PC-3 (cell line): Measurements from ENCODE around the gene ELOA. TPM values are rescaled to one million over a fixed set of nuclear protein-coding genes. Genes with fewer than 3 reads are reported as not detected.

Source experiments
- ATAC-seq: fragments of 200-7000 bp; cut with Tn5 transposase; 2 replicates; pipeline ENCODE4 v1.9.1; 2020; ENCODE audit warnings: mild to moderate bottlenecking, moderate library complexity
- BruUV-seq: library from RNA; stranded (reverse); fragments of 400-500 nt; replicated peaks from 2 replicates; lab custom pipeline; 2021; lab: Mats Ljungman, UMichigan
- CTCF ChIA-PET: fragments of 300-600 bp; sonication (Branson Sonifier 250); formaldehyde crosslinking; loops from one replicate; lab custom pipeline; 2022; ENCODE audit warnings: antibody characterized with exemption; lab: Charles Lee
- POLR2A ChIA-PET: fragments of 300-600 bp; sonication (Branson Sonifier 250); formaldehyde crosslinking; loops from one replicate; lab custom pipeline; 2022; ENCODE audit warnings: antibody characterized with exemption; ENCODE audit not compliant: unreplicated experiment; lab: Charles Lee
- DNase-seq: peaks from one replicate; pipeline ENCODE4 v3.0.0-alpha.2; 2015
- H2AFZ ChIP-seq: fragments of 300-600 bp; sonication (generic); 2 replicates; pipeline ENCODE4 v1.6.0; 2016; ENCODE audit warnings: antibody characterized with exemption, low read length
- H3F3A ChIP-seq: fragments of 300-600 bp; sonication (generic); one replicate; pipeline ENCODE4 v1.6.0; 2017; ENCODE audit warnings: antibody characterized with exemption, low read length, control low read depth, mild to moderate bottlenecking; ENCODE audit not compliant: unreplicated experiment
- H3K27ac ChIP-seq: fragments of 300-600 bp; sonication (generic); 2 replicates; pipeline ENCODE4 v1.5.1; 2016; ENCODE audit warnings: mild to moderate bottlenecking, low read length
- H3K27me3 ChIP-seq: fragments of 300-600 bp; sonication (generic); 2 replicates; pipeline ENCODE4 v1.6.1; 2016; ENCODE audit warnings: low read length, mixed read lengths
- H3K36me3 ChIP-seq: fragments of 300-600 bp; sonication (generic); 2 replicates; pipeline ENCODE4 v1.6.1; 2016; ENCODE audit warnings: low read depth, mixed run types, low read length, mixed read lengths
- H3K4me1 ChIP-seq: fragments of 300-600 bp; sonication (generic); 2 replicates; pipeline ENCODE4 v1.5.1; 2016; ENCODE audit warnings: low read length; ENCODE audit not compliant: insufficient read depth
- H3K4me2 ChIP-seq: fragments of 300-600 bp; sonication (generic); 2 replicates; pipeline ENCODE4 v1.6.0; 2016; ENCODE audit warnings: low read length
- H3K4me3 ChIP-seq: fragments of 300-600 bp; sonication (generic); 2 replicates; pipeline ENCODE4 v1.5.1; 2016; ENCODE audit warnings: mild to moderate bottlenecking, low read length, mixed read lengths
- H3K79me2 ChIP-seq: fragments of 300-600 bp; sonication (generic); 2 replicates; pipeline ENCODE4 v1.6.1; 2017; ENCODE audit warnings: low read length, mixed read lengths
- H3K9ac ChIP-seq: fragments of 300-600 bp; sonication (generic); 2 replicates; pipeline ENCODE4 v1.6.0; 2016; ENCODE audit warnings: mild to moderate bottlenecking, low read length
- H3K9me2 ChIP-seq: fragments of 300-600 bp; sonication (generic); replicated peaks from 2 replicates; pipeline ENCODE4 v1.6.1; 2016; ENCODE audit warnings: mixed run types, low read length, mixed read lengths
- H3K9me3 ChIP-seq: fragments of 300-600 bp; sonication (generic); 2 replicates; pipeline ENCODE4 v1.6.1; 2016; ENCODE audit warnings: low read length, mixed read lengths
- H4K20me1 ChIP-seq: fragments of 300-600 bp; sonication (generic); 2 replicates; pipeline ENCODE4 v1.6.1; 2016; ENCODE audit warnings: low read length, mixed read lengths
- CTCF ChIP-seq: fragments of 300-600 bp; sonication (generic); conservative IDR thresholded peaks from 2 replicates; pipeline ENCODE4 v1.5.1; 2017; ENCODE audit warnings: antibody characterized with exemption, low read depth, mild to moderate bottlenecking, low read length
- EZH2 ChIP-seq: fragments of 300-600 bp; sonication (generic); IDR thresholded peaks from one replicate; pipeline ENCODE4 v1.6.1; 2017; ENCODE audit warnings: antibody characterized with exemption, mild to moderate bottlenecking, low read length; ENCODE audit not compliant: unreplicated experiment
- EZH2phosphoT487 ChIP-seq: fragments of 300-600 bp; sonication (generic); IDR thresholded peaks from 2 replicates; pipeline ENCODE4 v1.6.1; 2018; ENCODE audit warnings: mild to moderate bottlenecking, antibody characterized with exemption, low read length, borderline replicate concordance
- intact Hi-C: fragments of 100-400 bp; cut with micrococcal nuclease; formaldehyde crosslinking; loops from 2 replicates; pipeline ENCODE4 v1.9.0; 2023
- total RNA-seq: library from RNA; depleted of rRNA; stranded (reverse); fragments of >200 nt; gene quantifications from 2 replicates; pipeline ENCODE4 v1.2.3, GENCODE V29; 2014

The ELOA gene
- total RNA-seq, 1 experiment from 2014 or later = 50.9 TPM

GRCh38 chr1:23799570-23800399 lies 56.5 kb downstream of the ELOA start:
- H3K9me2 ChIP-seq = no peaks in the 10 kb centered on the region
- intact Hi-C loops = loop anchor here (1.0 to 5.0 kb wide), 2 partner anchors 9 to 118 kb away; no protein-coding TSS in a partner anchor
- H4K20me1 ChIP-seq = no peaks in the 10 kb centered on the region
- H3K4me1 ChIP-seq = peaks cover 21% of the 10 kb centered on the region
- peak overlapping the region; percentile 93 for H3K9ac ChIP-seq
- H2AFZ ChIP-seq = peak overlapping the region; percentile 91
- ATAC-seq (peak; percentile 69), DNase-seq (peak; percentile 91)
- BruUV-seq = TSS peak; percentile 85
- peak overlapping the region; percentile 96 for H3K27ac ChIP-seq
- peaks cover 8% of the 10 kb centered on the region; the same call in 1 of the 2 replicates for H3K36me3 ChIP-seq
- H3K27me3 ChIP-seq = no peaks in the 10 kb centered on the region
- ChIA-PET POLR2A (interaction anchor here (0.5 to 0.8 kb wide), 4 partner anchors 8 to 60 kb away, joined by 3 to 7 read pairs (median 4); partner anchors contain the start of gene LYPLA2), CTCF (interaction anchor here (0.6 to 1.3 kb wide), 2 partner anchors 28 to 312 kb away, joined by 4 read pairs; no protein-coding TSS in a partner anchor)
- no peaks in the 10 kb centered on the region for H3F3A ChIP-seq
- H3K4me2 ChIP-seq = peak overlapping the region; percentile 97
- peaks cover 10% of the 10 kb centered on the region for H3K79me2 ChIP-seq
- peak overlapping the region; percentile 93 for H3K4me3 ChIP-seq
- TF ChIP-seq CTCF (no peak), EZH2phosphoT487 (no peak), EZH2 (no peak)
- no peaks in the 10 kb centered on the region for H3K9me3 ChIP-seq

- H2AFZ ChIP-seq = peak within 1 kb of the TSS; percentile 91
- H3K9me2 ChIP-seq = no peaks in the 10 kb centered on the region
- H3K9me3 ChIP-seq = no peaks in the 10 kb centered on the region
- TF ChIP-seq CTCF (no peak), EZH2 (no peak), EZH2phosphoT487 (no peak)
- H3K9ac ChIP-seq = peak within 1 kb of the TSS; percentile 93
- peak; percentile 57 for ATAC-seq
- ChIA-PET CTCF (interaction anchor here (1.3 kb wide), 1 partner anchor 29 kb away, joined by 4 read pairs; no protein-coding TSS in a partner anchor), POLR2A (no interaction called here)
- H4K20me1 ChIP-seq = no peaks in the 10 kb centered on the region
- peaks cover 8% of the 10 kb centered on the region; the same call in 1 of the 2 replicates for H3K36me3 ChIP-seq
- H3K4me1 ChIP-seq = peaks cover 21% of the 10 kb centered on the region
- peak within 1 kb of the TSS; percentile 96 for H3K27ac ChIP-seq
- peak within 1 kb of the TSS; percentile 93 for H3K4me3 ChIP-seq
- H3K27me3 ChIP-seq = no peaks in the 10 kb centered on the region
- peak within 1 kb of the TSS; percentile 97 for H3K4me2 ChIP-seq
- intact Hi-C loops = loop anchor here (5.0 kb wide), 1 partner anchor 117 kb away; no protein-coding TSS in a partner anchor
- peaks cover 10% of the 10 kb centered on the region for H3K79me2 ChIP-seq
- peak; percentile 93 for DNase-seq
- no peaks in the 10 kb centered on the region for H3F3A ChIP-seq
- BruUV-seq = no TSS peak
These were observed 57.4 kb downstream of the ELOA start, which contains the start of gene GALE for GRCh38 chr1:23800400-23801337. Gene GALE (minus strand): TSS chr1:23800754. CDS start chr1:23799007, 1,747 bp downstream.
